Ishikawa (cell line): ENCODE results near the gene HCCS.

Experiments used
- CEBPB ChIP-seq: IDR thresholded peaks from 2 replicates; pipeline ENCODE4 v1.6.1; 2012
- CREB1 ChIP-seq: IDR thresholded peaks from 2 replicates; pipeline ENCODE4 v1.6.1; 2012; ENCODE audit warnings: low read depth
- EGR1 ChIP-seq: IDR thresholded peaks from 2 replicates; pipeline ENCODE4 v1.6.1; 2012
- EP300 ChIP-seq: IDR thresholded peaks from 2 replicates; pipeline ENCODE4 v1.6.1; 2012; ENCODE audit warnings: borderline replicate concordance
- FOXM1 ChIP-seq: IDR thresholded peaks from 2 replicates; pipeline ENCODE4 v1.6.1; 2012; ENCODE audit warnings: low read depth, borderline replicate concordance
- MAX ChIP-seq: IDR thresholded peaks from 2 replicates; pipeline ENCODE4 v1.6.1; 2012
- NFIC ChIP-seq: IDR thresholded peaks from 2 replicates; pipeline ENCODE4 v1.6.1; 2012
- RAD21 ChIP-seq: IDR thresholded peaks from 2 replicates; pipeline ENCODE4 v1.6.1; 2012; ENCODE audit warnings: low read depth
- REST ChIP-seq: IDR thresholded peaks from 2 replicates; pipeline ENCODE4 v1.6.1; 2012; ENCODE audit warnings: low read depth, mild to moderate bottlenecking
- TAF1 ChIP-seq: IDR thresholded peaks from 2 replicates; pipeline ENCODE4 v1.6.1; 2012; ENCODE audit warnings: low read depth, mild to moderate bottlenecking
- TCF12 ChIP-seq: IDR thresholded peaks from 2 replicates; pipeline ENCODE4 v1.6.1; 2012; ENCODE audit warnings: low read depth
- TEAD4 ChIP-seq: IDR thresholded peaks from 2 replicates; pipeline ENCODE4 v1.6.1; 2012
- USF1 ChIP-seq: IDR thresholded peaks from 2 replicates; pipeline ENCODE4 v1.6.1; 2012
- YY1 ChIP-seq: IDR thresholded peaks from 2 replicates; pipeline ENCODE4 v1.6.1; 2012; ENCODE audit warnings: low read depth
- ZBTB7A ChIP-seq: IDR thresholded peaks from 2 replicates; pipeline ENCODE4 v1.6.1; 2012; ENCODE audit warnings: low read depth

The HCCS gene

GRCh38 chrX:11119313-11119943 is 8.3 kb downstream of the HCCS start:
- TF ChIP-seq EP300 (no peak), TCF12 (no peak), NFIC (no peak), MAX (no peak), TAF1 (no peak)

- TF ChIP-seq RAD21: no peak
- no peak for TF ChIP-seq TEAD4
Observed at GRCh38 chrX:11124112-11124511, 13.0 kb downstream of the HCCS start.

GRCh38 chrX:11125060-11125459 is 13.9 kb downstream of the HCCS start:
- TF ChIP-seq TAF1 (no peak), USF1 (no peak), CEBPB (no peak), ZBTB7A (no peak), TCF12 (no peak), YY1 (no peak), EGR1 (no peak), TEAD4 (no peak), CREB1 (no peak), RAD21 (no peak), NFIC (no peak), MAX (no peak), EP300 (no peak), REST (no peak), FOXM1 (no peak)

GRCh38 chrX:11129534-11130105 is 18.5 kb downstream of the HCCS start:
- TF ChIP-seq YY1: no peak
- TF ChIP-seq EGR1: no peak
- TF ChIP-seq CEBPB: no peak
- TF ChIP-seq FOXM1: no peak

GRCh38 chrX:11130136-11130535 is 19.0 kb downstream of the HCCS start:
- TF ChIP-seq CREB1 (no peak), REST (no peak), MAX (no peak), USF1 (no peak), ZBTB7A (no peak), NFIC (no peak), RAD21 (no peak), TCF12 (no peak), EP300 (no peak), FOXM1 (no peak), TAF1 (no peak), TEAD4 (no peak), CEBPB (no peak), EGR1 (no peak), YY1 (no peak)

- TF ChIP-seq EGR1 (no peak), REST (no peak), MAX (no peak), TEAD4 (no peak)
Observed at GRCh38 chrX:11131146-11131545, 20.0 kb downstream of the HCCS start.
